DMS153 (cell line): ENCODE measurements around the gene ZMIZ1.

Experiments
- DNase-seq: peaks from one replicate; lab custom pipeline; 2025; lab: John Stamatoyannopoulos, UW

Gene ZMIZ1

DNA sequence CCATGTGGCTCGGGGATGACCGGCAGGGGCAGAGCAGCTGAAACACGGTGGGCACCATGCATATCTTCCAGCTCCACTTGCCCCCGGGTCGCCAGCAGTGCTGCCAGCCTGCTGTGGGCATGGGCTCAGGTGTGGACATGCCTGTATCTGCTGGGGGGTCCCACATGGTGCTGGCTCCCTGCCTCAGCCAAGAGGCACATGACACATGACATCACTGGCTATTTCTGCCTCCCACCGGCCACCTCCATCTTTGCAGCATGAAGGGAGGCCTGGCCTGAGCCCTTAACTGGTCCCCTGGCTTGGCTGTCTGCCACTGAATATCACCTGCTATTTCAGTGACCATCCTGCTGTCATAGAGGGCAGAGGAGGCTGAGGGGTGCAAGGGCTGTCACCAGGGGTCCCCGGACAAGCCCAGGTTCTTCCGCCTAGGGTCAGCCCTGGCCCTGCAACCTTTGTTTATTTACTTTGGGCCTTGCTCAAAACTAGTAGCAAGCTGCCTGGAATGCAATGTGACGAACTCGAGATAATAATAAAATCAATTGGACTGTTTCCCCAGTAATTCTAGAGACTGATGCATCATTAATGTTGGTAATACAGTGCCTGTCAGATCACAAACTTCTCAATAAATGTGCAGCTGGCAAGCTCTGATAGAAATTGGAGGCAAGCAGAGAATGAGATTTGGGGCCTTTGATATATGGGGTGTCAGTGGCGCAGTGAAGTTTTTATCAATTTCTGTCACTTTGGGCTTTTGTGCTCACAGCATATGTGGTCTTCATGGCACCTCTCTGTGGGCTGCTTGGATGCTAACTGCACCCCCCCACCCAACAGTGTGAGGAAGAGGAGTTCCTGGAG, 28.5 kb downstream of the ZMIZ1 start:
- no peak for DNase-seq

DNA sequence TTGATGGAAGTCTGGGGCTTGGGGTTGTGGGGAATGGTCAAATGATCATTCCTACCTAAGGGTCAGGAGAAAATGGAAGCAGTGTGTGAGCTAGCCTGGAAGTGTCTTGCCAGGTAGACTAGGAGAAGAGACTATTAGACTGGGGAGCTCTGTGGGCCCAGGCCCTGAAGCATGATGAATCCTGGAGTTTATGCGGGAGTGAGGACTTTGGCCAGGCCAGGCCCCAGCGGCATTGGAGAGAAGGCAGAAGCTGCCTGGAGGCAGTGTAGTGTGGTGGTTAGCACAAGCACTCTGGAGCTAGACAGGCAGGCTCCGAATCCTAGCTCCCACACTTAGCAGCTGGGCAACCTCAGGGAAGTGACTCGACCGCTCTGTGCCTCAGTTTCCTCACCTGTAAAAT, 29.3 kb downstream of the ZMIZ1 start:
- DNase-seq: no peak

DNA sequence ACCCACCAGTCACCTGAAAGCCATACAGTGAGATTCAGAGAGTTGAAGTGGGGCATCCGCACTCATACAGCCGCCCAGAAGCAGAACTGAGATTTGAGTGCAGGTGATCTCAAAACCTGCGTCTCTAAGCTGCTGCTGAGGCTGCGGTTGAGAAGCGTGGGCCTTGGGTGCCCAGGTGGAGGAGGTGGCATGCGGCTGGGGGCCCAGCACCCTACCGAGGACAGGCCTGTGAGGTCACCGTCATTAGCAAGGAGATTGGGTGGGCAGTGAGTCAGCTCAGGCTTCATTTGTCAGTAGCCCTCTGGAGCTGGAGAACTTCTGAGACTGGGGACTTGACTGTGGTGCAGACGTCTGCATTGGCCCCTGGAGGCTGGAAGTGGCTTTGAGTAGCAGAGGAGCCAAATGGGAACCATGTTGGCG, 29.8 kb downstream of the ZMIZ1 start:
- DNase-seq: no peak

DNA sequence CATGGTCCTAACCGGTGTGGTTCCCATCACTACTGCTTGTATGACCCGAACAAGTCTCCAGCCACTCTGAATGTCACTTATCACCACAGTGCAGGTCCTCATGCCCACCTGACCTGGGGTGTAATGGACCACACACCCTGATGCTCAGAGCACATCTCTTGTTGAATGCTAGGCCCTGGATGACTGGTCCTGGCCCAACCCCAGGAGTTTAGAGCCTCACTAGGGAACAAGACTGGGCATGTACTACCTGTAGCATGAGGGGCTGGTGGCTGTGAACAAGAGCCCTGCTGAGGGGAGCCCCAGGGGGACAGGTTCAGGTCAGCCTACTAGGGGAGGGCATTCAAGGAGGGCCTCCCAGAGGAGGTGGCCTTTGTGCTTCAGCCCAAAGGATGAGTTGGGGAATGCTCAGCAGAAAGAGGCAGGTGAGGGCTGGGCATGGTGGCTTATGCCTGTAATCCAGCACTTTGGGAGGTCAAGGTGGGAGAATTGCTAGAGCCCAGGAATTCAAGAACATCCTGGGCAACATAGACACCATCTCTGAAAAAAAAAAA, 31.2 kb downstream of the ZMIZ1 start:
- no peak for DNase-seq

DNA sequence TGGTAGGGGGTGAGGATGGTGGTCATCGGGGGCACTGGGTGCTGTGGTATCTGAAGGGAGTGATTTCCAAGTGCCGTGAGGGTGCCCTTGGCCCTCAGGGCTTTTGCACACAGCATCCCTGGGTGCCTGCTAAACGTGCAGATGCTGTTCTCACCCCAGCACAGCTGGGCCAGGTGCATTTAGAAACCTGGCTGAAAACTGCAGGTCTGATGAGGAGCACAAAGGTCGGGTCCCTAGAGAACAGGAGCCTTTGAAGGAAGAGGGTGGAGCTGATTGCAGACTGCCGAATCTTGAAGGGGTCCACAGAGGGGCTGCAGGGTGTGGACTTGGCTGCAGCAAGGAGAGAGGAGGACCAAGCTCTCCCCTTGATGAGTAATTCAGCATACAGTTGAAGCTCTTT, 32.0 kb downstream of the ZMIZ1 start:
- DNase-seq: no peak

DNA sequence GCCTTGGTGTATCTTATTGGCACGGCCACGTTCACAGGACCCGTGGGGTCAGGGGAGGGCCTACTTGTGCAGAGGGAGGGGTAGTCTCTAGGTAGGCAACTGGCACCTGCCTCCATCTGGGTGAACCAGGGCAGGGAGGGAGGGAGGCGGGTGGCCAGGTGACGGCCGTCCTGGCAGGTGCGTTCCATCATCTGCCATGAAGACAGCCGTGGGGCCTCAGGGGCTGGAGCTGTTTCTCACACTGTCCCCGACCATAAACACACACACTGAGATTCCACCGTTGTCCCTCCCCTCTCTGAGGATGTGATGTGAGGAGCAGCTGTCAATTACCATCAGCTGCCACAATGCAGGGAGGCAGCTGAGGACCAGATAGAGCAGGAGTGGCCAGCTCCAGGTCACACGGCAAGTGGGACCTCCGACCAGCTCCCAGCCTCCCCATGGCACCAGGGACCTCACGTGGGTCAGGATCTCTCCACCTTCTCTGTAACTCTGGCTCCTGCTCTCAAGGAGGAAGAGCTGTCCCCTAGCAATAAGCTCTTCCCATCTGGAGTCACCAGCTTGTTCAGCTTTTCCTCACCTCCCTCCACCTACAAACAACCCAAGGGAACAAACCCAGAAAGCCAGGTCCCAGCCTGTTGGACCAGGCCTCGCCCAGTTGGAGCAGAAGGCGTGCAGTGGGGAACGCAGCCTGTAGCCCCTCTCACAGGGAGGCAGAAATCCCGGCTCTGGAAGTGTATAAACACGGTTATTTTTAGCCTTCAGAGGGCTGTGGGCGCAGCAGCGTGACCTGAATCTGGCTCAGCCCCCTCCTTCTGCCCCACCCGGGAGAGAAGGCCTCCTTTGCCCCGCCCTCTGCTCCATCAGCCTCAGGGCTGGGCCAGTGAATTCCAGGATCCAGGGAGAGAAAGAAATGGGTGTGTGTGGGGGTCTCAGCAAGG, 33.1 kb downstream of the ZMIZ1 start:
- DNase-seq: peak; percentile 18

DNA sequence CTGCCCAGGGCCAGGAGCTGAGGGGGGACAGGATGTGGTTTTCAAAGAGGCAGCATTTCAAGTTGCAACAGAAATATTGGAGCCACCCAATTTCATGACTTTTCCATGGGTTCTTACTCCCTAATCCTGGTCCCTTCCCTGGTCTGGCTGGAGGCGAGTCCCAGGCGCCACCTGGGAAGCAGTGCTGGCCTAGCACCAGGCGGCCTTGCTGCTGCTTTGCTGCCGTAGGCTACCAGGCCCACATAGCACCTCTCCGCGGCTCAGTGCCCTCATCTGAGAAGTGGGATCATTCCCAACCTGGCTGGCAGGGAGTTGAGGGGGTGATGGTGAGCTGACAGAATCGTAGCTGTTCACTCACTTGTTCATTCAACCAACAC, 33.7 kb downstream of the ZMIZ1 start:
- DNase-seq: no peak

DNA sequence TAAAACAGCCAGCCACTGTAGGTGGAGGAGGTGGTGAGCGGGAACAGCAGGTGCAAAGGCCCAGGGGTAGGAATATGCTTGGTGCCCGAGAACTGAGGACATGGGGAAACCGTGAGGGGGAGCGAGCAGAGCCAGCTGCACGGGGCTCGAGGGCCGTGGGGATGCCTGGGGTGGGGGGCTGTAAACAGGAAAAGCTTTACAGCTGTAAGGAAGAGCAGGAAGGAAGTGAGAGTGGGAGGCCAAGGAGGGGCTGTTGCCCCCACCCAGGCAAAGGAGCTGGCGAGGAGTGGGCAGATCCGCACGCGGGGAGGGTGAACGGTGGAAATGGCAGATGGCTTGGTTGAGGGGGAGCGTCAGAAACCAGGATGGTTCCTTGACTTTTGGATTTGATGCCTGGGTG, 34.4 kb downstream of the ZMIZ1 start:
- DNase-seq: no peak

DNA sequence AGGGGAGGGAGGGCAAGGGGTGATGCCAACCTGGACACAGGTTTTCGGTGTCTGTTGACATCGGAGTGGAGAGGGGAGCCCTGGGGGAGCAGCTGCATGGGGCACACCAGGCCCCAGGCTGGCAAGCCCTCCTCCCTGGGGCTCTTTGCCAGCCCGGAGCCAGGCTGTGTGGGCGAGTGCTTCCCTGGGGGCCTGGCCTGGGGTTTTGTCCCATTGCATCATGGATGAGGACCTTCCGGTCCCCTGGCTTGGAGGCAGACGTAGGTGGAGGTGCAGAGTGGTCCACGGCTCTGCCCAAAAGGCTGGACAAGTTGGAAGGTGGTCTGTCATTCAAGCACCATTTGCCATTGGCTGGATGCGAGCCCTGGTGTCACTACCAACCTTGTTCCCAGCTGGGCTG, 34.8 kb downstream of the ZMIZ1 start:
- no peak for DNase-seq

DNA sequence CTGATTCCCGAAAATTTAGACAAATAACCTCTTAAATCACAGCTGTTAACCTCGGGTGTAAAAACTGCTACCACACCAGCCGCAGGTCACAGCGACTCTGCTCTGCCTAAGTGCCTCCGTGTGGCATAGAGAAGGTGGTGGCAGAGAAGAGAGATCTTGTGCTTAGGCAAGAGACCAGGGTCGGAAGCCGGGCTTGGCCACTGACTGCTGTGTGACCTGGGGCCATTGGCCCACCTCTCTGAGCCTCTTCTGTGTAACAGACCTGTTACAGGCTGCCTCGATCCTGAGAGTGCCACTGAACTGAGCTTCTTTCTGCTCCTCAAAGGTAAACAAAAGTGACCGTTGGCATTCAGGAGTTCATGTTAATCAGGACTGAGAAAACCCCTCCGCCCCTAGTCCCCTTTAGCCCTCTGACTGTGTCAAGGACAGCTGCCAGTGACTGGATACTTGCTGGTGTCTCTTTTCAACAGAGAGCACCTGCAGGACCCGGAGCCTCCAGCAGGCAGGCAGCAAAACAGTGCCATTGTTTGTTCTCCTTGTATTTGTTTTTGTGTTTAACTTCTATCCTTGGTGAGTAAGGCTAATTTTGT, 36.5 kb downstream of the ZMIZ1 start:
- DNase-seq: no peak

DNA sequence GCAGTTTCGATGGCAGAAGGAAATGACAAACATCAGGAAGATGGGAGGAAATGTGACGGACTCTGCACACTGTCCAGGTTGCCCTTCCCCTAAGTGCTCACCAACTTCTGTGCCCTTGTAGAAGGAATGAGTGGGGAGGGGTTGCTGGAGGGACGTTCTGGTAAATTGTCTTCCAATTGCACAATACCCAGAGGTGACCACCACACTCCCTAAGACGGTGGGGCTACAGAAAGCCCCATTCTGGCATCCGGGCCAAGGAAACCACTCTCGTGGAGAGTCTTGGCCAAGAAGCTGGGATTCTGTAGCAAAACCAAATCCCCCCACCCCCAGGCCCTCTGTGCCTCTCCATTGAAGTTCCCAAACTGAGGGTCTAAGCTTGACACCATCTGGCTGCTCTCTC, 37.1 kb downstream of the ZMIZ1 start:
- DNase-seq: no peak

DNA sequence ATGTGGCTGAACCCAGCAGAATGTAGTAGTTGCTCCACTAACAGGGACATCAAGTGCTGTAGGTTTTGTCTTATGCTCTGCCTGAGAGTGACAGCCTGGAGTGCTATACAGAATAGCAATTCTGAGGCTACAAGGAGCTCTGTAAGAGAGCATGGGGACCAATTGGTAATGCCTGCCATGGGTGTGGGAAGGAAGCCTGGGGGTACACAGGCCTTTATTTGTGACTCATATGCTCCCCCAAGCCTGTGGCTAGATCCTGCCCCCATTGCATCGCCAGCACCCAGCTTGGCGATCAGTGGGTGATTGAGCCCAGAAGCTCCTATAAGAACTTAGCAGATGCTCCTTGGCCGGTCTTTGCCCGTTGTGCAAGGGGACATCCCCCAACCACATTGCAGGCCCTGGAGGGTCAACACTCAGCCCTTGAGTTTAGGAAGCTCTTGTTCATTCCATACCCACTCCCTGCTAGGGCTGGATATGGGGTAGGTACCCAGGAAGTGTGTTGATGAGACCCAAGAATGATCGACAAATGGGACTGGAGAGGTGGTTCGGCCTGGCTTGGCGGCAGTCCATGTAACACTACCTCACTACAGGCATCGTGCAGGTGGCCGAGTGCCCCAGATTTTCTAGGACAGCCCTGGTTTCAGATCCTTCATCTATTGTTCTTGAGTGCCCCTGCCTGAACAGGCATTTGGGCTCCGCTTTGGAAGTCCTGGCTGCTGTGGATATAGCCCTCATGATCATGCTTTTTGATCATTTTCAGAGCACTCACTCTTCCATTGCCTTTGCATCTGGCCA, 37.7 kb downstream of the ZMIZ1 start:
- DNase-seq: no peak

DNA sequence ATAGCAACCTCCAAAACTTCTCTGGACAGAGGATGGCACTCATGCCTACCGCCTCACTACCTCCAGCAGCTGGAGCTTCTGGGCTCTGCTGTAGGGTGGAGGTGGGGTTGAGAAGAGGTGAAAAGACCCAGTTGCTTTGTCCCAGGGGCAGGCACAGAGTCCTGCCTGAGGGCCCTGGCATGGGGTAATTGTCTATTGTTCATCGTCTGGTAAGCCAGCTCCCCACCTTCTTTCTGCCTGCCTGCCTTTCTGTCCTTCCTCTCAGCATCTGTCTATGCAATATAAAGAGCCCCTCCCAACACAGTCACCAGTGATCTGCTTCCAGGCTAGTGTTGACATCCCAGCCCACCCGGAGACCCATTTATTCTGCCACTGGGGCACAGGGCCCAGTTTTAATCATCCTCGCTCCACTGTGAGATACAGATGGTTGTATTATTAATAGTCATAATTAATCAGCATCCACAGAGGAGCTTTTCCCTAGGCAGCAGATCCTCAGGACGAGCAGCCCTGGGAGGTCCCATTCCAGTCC, 39.0 kb downstream of the ZMIZ1 start:
- DNase-seq: no peak

DNA sequence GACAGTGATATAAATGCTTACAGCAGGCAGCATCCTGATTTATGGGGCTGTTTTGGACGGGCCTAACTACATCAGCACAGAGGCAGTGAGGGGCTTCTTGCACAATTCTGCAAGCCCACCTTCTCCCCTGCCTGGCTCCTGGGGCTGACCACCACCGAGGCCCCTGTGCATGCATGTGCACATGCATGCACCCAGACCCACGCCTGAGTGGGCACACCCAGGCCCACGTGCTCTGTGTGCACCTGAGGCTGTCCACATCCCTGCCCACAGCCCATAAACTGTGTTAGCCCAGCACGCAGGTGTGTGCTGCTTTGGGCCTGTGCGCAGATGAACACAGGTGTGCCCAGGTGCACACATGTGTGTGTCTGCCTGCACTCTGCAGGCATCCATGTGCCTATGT, 40.0 kb downstream of the ZMIZ1 start:
- no peak for DNase-seq

DNA sequence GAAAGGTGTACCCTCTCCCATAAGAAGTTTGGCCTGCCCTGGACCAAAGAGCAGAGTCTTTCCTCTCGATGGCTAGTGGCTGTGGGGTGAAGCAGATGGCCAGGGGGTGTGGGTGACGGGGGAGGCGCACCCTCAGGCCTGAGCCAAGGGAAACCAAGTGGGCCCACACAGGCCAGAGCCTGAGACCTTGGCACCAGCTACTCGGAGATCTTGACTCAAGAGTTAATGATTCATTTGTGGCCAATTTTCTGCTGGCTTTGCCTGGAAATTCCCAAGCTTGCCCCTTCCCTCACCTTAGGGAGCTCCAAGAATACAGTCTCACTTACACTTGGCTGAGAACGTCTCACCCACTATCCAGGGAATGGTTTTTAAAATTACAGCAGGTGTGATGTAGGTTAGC, 42.7 kb downstream of the ZMIZ1 start:
- DNase-seq: no peak

DNA sequence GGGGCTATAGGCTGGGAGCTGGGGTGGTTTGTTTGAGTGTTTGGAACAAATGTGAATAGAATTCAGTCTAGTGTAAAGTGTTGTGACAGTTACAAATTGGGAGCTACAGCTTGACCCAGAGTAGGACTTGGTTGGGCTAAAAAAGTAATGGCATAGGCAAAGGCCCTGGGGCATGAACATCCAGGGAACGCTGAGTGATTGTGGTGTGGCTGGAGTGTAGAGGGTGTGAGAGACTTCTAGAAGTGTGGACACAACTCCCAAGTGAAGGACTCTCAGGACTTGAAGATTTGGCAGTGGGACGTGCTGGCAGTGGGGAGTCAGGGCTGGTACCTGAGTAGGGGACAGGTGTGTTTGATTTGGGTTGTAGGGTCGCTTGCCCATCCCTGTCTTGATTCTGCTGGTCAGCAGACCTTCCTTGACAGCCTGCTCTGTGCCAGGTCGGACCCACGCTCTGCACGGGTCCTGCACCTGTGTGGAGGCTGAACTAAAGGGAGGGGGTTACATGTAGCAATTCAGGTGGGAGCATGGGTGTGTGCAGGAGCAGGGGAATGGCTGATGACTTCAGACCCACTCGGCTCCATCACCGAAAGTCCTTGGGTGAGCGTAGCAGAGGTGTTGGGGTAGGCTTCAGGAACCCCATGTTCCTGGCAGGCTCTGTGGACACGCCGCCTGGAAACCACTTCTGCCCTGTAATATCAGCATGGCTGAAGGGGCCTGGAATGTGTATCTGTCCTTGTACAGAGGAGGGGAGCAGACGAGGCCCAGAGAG, 43.3 kb downstream of the ZMIZ1 start:
- no peak for DNase-seq

DNA sequence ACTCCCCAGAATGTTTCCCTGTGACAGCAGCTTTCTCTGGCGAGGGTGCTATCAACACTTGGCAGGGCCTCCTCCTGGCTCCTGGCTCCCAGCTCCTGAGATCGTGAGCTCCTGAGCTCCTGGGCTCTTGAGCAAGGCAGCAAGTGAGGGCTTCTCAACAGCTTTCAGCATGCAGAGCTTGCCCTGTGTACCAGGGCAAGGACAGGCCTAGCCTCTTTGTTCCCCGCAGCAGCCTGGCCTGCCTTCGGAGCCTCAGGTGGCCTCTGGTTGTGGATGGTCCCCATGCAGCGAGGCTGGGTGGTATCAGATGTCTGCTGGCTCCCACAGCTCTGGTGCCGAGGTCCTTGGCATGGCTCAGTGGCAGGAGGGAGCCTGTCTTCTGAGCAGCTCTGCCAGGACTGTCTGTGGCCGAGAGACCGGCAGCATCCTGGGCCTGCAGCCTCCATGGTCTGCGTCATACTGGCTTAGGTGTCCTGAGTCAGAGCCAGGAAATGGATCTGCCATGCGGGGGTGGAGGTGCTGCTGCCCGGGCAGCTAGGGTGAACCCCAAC, 44.2 kb downstream of the ZMIZ1 start:
- DNase-seq: no peak

DNA sequence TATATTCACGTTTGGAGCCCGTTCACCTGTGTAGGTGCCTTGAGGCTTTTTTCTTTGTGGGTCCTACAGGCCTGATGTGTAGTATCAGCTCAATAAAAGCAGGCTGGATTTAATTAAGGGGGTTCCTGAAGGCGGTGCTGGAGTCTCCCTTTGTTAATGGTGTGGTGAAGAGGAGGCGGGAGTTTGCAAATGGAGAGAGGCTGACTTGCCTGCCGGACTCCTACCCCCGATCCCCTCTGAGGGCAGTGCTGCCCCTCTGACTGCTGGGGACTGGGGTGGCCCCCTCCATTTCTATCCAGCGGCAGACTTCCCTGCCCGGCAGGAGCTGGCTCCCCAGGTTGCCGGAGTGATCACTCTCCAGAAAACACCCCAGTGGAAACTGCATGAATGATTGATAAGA, 45.1 kb downstream of the ZMIZ1 start:
- DNase-seq: no peak

DNA sequence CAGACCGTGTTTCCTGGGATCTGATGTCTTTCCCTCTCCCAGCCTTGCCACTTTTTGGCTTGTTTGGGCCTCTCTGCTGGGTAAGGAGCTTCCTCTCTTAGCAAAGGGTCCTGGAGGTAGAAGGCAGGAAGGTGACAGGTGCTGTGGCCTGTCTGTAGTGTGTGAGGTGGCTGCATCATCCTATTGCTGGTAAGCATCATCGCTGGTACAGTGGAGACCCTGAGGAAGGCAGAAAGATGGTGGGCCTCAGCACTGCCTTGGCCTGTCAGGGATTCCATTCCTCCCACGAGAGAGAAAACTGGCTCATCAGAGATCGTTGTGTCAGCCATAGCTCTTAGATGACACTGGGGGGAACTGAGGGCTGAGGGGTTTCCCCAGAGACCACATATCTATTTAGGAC, 46.5 kb downstream of the ZMIZ1 start:
- no peak for DNase-seq

DNA sequence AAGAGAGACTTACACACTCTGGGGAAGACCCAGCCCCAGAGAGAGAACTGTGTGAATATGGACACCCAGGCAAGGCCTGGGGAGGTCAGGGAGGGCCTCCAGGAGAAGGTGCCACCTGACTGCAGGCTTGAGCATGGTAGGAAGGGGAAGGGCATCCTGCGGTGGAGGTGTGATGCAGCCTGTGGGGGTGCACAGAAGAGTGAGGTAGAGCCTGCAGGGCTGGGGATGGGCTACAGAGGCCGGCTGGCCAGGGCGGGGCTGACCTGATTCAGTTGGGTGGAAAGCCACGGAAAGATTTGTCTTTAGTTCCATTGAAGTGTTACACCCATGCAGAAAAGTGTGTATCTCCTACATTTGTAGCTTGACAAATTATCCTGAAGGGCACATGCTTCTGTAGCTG, 47.6 kb downstream of the ZMIZ1 start:
- no peak for DNase-seq
